CD14-positive monocyte (primary cell): Measurements from ENCODE around the gene SLC47A1. TPM values are rescaled to one million over a fixed set of nuclear protein-coding genes. Genes with fewer than 3 reads are reported as not detected.

Source experiments
- DNase-seq, 3 donors: peaks; one replicate each; pipeline ENCODE4 v3.0.0-alpha.2; 2011 to 2022
- H2AFZ ChIP-seq: 2 replicates; pipeline ENCODE4 v1.6.0; 2012; ENCODE audit warnings: mild to moderate bottlenecking, low read depth, low read length, inconsistent platforms; ENCODE audit not compliant: insufficient read depth, poor library complexity, severe bottlenecking
- H3K27ac ChIP-seq, 2 donors: 1 replicate in 1 of 2; 2 replicates in 1 of 2; pipeline ENCODE4 v1.5.1; 2012 to 2013; ENCODE audit warnings: low read length in 2 of 2, control low read depth in 1 of 2, inconsistent platforms in 1 of 2, low read depth in 1 of 2, mild to moderate bottlenecking in 1 of 2
- H3K27me3 ChIP-seq, 2 donors: one replicate each; pipeline versions ENCODE4 v1.6.0 to v1.6.1; 2011 to 2013; ENCODE audit warnings: low read length in 2 of 2; ENCODE audit not compliant: control insufficient read depth in 2 of 2, insufficient read depth in 2 of 2
- H3K36me3 ChIP-seq, 2 donors: replicated peaks in 1 of 2; 1 replicate in 1 of 2; 2 replicates in 1 of 2; pipeline versions ENCODE4 v1.5.1 to v1.6.1; 2012 to 2013; ENCODE audit warnings: low read length in 2 of 2, control low read depth in 1 of 2, inconsistent platforms in 1 of 2, mild to moderate bottlenecking in 1 of 2; ENCODE audit not compliant: insufficient read depth in 2 of 2, control insufficient read depth in 1 of 2
- H3K4me1 ChIP-seq, 2 donors: 1 replicate in 1 of 2; 2 replicates in 1 of 2; pipeline versions ENCODE4 v1.5.1 to v1.6.1; 2012 to 2013; ENCODE audit warnings: low read length in 2 of 2, control low read depth in 1 of 2, inconsistent platforms in 1 of 2, mild to moderate bottlenecking in 1 of 2, moderate library complexity in 1 of 2; ENCODE audit not compliant: insufficient read depth in 2 of 2, control insufficient read depth in 1 of 2
- H3K4me2 ChIP-seq: replicated peaks from 2 replicates; pipeline ENCODE3; 2012; ENCODE audit warnings: low read length, moderate library complexity, mild to moderate bottlenecking; ENCODE audit not compliant: poor library complexity, severe bottlenecking; ENCODE audit errors: extremely low read depth
- H3K4me3 ChIP-seq, 3 experiments: fragments of 200-600 bp in 1 of 3; sonication (generic) in 1 of 3; replicated peaks in 1 of 3; 1 replicate in 2 of 3; 2 replicates in 1 of 3; pipeline ENCODE4 v1.5.1; 2011 to 2013; ENCODE audit warnings: low read length in 3 of 3, mild to moderate bottlenecking in 3 of 3, control low read depth in 2 of 3, low read depth in 2 of 3, inconsistent platforms in 1 of 3, moderate library complexity in 1 of 3
- H3K79me2 ChIP-seq: 2 replicates; pipeline ENCODE4 v1.6.0; 2012; ENCODE audit warnings: mild to moderate bottlenecking, control low read depth, inconsistent platforms, low read length, moderate library complexity; ENCODE audit not compliant: insufficient read depth
- H3K9ac ChIP-seq: 2 replicates; pipeline ENCODE4 v1.6.0; 2017; ENCODE audit warnings: low read length, mild to moderate bottlenecking; ENCODE audit not compliant: insufficient read depth, poor library complexity, severe bottlenecking
- H3K9me3 ChIP-seq, 2 donors: replicated peaks in 1 of 2; 1 replicate in 1 of 2; 2 replicates in 1 of 2; pipeline versions ENCODE4 v1.5.1 to v1.6.1; 2012 to 2013; ENCODE audit warnings: low read length in 2 of 2, control low read depth in 1 of 2; ENCODE audit not compliant: control insufficient read depth in 1 of 2, insufficient read depth in 1 of 2
- H4K20me1 ChIP-seq: 2 replicates; pipeline ENCODE4 v1.6.0; 2012; ENCODE audit warnings: mild to moderate bottlenecking, low read length, control low read depth, moderate library complexity; ENCODE audit not compliant: insufficient read depth
- H3K27ac Mint-ChIP-seq, 7 donors: one replicate each; pipeline ENCODE4 v1.8.0; 2020; ENCODE audit warnings: mild to moderate bottlenecking in 7 of 7, mixed read lengths in 7 of 7, moderate library complexity in 6 of 7, inconsistent platforms in 2 of 7
- H3K27me3 Mint-ChIP-seq, 3 donors: one replicate each; pipeline ENCODE4 v1.8.0; 2021 to 2022; ENCODE audit warnings: low read depth in 3 of 3, mild to moderate bottlenecking in 3 of 3, mixed read lengths in 3 of 3, moderate library complexity in 3 of 3, inconsistent platforms in 1 of 3
- H3K36me3 Mint-ChIP-seq, 2 donors: one replicate each; pipeline ENCODE4 v1.8.0; 2020; ENCODE audit warnings: mixed read lengths in 2 of 2, inconsistent platforms in 1 of 2, mild to moderate bottlenecking in 1 of 2
- H3K4me1 Mint-ChIP-seq: one replicate; pipeline ENCODE4 v1.8.0; 2020; ENCODE audit warnings: mild to moderate bottlenecking, mixed read lengths
- H3K4me3 Mint-ChIP-seq, 2 donors: one replicate each; pipeline ENCODE4 v1.8.0; 2020; ENCODE audit warnings: mild to moderate bottlenecking in 2 of 2, mixed read lengths in 2 of 2, moderate library complexity in 1 of 2
- H3K9me3 Mint-ChIP-seq, 7 donors: one replicate each; pipeline ENCODE4 v1.8.0; 2020 to 2022; ENCODE audit warnings: mixed read lengths in 7 of 7, mild to moderate bottlenecking in 6 of 7, moderate library complexity in 6 of 7, inconsistent platforms in 2 of 7
- WGBS: methylation state at CpG from one replicate; pipeline ENCODE4 v1.1.5; 2013; ENCODE audit warnings: missing lambda C conversion rate; ENCODE audit not compliant: insufficient coverage; 5-methylcytosine and 5-hydroxymethylcytosine counted together
- intact Hi-C, 2 donors: fragments of 100-400 bp; cut with micrococcal nuclease; formaldehyde crosslinking; loops; one replicate each; pipeline versions ENCODE4 v1.15.0 to v1.15.1; 2023
- polyA plus RNA-seq, 3 donors: library from polyadenylated mRNA; depleted of rRNA in 1 of 3; unstranded in 2 of 3; stranded (reverse) in 1 of 3; fragments of 300-500 nt in 2 of 3; fragments of >200 nt in 1 of 3; fragmentation: Illumina TruSeq in 2 of 3; gene quantifications; 1 replicate in 2 of 3; 2 replicates in 1 of 3; pipeline ENCODE4 v1.2.3, GENCODE V29; 2012 to 2021
- TF ChIP-seq, protein P1 (sequence below): fragments of 200-600 bp; IDR thresholded peaks from one replicate; pipeline ENCODE4 v1.8.0; 2022; ENCODE audit warnings: antibody characterized with exemption, mild to moderate bottlenecking

Gene SLC47A1
- polyA plus RNA-seq, 3 donors: 0.44 to 2.0 (median 0.49) TPM

DNA sequence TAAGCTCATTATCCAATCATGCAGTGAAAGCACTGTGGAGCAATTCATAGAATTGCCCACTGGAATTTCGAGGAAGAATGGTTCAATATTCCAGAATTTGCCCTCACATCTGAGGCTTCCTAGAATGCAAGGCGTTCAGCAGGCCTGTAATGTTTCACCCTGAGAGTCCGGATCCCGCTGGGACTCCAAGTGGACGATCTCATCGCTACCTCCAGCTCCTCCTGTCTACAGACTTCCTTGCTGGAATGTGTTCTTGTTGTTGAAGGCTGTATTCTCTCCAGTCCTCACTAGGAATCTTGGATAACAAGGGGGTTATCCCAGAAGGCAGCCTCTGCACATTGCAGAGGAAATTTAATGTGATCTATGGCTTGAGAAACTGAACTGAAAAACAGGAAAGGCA lies 7.8 kb downstream of the SLC47A1 start:
- intact Hi-C loops: no loop called here
- peaks cover 0 to 2% (median 0%) of the 10 kb centered on the region in 7 donors for H3K9me3 Mint-ChIP-seq
- no peaks in the 10 kb centered on the region for H4K20me1 ChIP-seq
- TF ChIP-seq, protein P1, sequence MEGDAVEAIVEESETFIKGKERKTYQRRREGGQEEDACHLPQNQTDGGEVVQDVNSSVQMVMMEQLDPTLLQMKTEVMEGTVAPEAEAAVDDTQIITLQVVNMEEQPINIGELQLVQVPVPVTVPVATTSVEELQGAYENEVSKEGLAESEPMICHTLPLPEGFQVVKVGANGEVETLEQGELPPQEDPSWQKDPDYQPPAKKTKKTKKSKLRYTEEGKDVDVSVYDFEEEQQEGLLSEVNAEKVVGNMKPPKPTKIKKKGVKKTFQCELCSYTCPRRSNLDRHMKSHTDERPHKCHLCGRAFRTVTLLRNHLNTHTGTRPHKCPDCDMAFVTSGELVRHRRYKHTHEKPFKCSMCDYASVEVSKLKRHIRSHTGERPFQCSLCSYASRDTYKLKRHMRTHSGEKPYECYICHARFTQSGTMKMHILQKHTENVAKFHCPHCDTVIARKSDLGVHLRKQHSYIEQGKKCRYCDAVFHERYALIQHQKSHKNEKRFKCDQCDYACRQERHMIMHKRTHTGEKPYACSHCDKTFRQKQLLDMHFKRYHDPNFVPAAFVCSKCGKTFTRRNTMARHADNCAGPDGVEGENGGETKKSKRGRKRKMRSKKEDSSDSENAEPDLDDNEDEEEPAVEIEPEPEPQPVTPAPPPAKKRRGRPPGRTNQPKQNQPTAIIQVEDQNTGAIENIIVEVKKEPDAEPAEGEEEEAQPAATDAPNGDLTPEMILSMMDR: no peak
- no peaks in the 10 kb centered on the region for H3K36me3 ChIP-seq
- peaks cover 6 to 9% of the 10 kb centered on the region in 2 donors for H3K36me3 Mint-ChIP-seq
- H3K27ac ChIP-seq: no peak overlapping the region
- H3K4me3 ChIP-seq: no peak overlapping the region
- no peak overlapping the region for H3K4me3 Mint-ChIP-seq
- H3K27me3 ChIP-seq: no peaks in the 10 kb centered on the region
- H3K9me3 ChIP-seq: no peaks in the 10 kb centered on the region
- no peak for DNase-seq
- WGBS: 100% methylated on average over 3 of the region's 6 CpGs
- no peak overlapping the region for H3K4me2 ChIP-seq
- H3K4me1 Mint-ChIP-seq: peaks cover 45% of the 10 kb centered on the region
- H3K79me2 ChIP-seq: no peaks in the 10 kb centered on the region
- H3K4me1 ChIP-seq: peaks cover 25 to 38% of the 10 kb centered on the region in 2 donors
- peaks cover 3 to 6% (median 4%) of the 10 kb centered on the region in 3 donors for H3K27me3 Mint-ChIP-seq
- no peak overlapping the region for H2AFZ ChIP-seq
- H3K9ac ChIP-seq: no peak overlapping the region
- no peak overlapping the region for H3K27ac Mint-ChIP-seq

DNA sequence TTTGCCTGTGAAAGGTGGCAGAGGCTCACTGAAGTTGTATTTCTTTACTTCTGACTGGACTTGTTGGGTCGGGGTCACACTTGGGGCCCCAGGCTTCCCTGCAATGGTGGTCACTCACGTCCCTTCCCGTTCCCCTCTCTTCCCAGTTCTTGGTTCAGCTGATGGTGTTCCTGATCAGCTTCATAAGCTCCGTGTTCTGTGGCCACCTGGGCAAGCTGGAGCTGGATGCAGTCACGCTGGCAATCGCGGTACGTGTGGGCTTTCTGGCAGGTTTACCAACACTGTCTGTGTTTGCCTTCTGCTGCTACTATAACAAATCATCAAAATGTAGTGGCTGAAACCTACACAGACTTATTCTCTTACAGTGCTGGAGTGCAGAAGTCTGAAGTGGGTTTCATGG lies 8.6 kb downstream of the SLC47A1 start:
- H3K4me3 ChIP-seq: no peak overlapping the region
- no peaks in the 10 kb centered on the region for H4K20me1 ChIP-seq
- Mint-ChIP-seq H3K27ac (no peak overlapping the region), H3K4me1 (peaks cover 52% of the 10 kb centered on the region), H3K4me3 (no peak overlapping the region), H3K36me3 (peaks cover 3 to 9% of the 10 kb centered on the region in 2 donors), H3K9me3 (peaks cover 0 to 2% (median 0%) of the 10 kb centered on the region in 7 donors), H3K27me3 (peaks cover 0 to 2% (median 2%) of the 10 kb centered on the region in 3 donors)
- H2AFZ ChIP-seq: no peak overlapping the region
- H3K9ac ChIP-seq: no peak overlapping the region
- no peaks in the 10 kb centered on the region for H3K36me3 ChIP-seq
- TF ChIP-seq, protein P1: no peak
- no peak overlapping the region for H3K27ac ChIP-seq
- intact Hi-C loops: no loop called here
- H3K79me2 ChIP-seq: no peaks in the 10 kb centered on the region
- H3K27me3 ChIP-seq: no peaks in the 10 kb centered on the region
- WGBS: 98% methylated on average over 5 of the region's 8 CpGs
- peaks cover 32 to 45% of the 10 kb centered on the region in 2 donors for H3K4me1 ChIP-seq
- no peak for DNase-seq
- no peak overlapping the region for H3K4me2 ChIP-seq
- H3K9me3 ChIP-seq: no peaks in the 10 kb centered on the region
